Stimulated activated CD4-positive, alpha-beta T cell treated with anti-CD3 and anti-CD28 coated beads, Interleukin-2, amount 100 ng/mL, for 48 hours (primary cell): ENCODE measurements around the gene LY6G6F.

Experiments
- DNase-seq, 2 donors: peaks; one replicate each; pipeline ENCODE4 v3.0.0-alpha.2; 2020

The LY6G6F gene

DNA sequence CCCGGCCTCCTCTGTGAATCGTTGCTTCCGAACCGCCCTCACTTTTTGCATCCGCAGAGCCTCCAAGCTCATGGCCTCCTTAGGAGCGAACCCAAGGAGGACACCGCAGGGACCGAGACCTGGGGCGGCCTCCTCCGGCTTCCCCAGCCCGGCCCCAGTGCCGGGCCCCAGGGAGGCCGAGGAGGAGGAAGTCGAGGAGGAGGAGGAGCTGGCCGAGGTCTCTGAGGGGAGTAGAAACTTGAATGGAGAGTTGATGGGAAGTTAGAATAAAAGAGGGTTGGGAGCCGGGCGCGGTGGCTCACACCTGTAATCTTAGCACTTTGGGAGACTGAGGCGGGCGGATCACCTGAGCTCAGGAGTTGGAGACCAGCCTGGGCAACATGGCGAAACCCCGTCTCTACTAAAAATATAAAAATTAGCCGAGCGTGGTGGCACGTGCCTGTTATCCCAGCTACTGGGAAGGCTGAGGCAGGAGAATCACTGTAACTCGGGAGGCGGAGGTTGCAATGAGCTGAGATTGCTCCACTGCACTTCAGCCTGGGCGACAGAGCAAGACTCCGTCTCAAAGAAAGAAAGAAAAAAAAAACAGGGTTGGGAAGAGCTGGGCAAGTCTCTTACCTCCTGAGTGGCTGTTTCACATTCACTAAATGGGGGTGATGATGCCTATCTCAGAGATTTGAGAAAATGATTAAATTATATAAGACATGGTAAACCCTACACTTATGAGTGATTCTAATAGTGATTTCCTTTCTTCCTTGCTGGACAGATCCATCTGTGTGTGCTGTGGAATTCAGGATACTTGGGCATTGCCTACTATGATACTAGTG lies 33.9 kb downstream of the LY6G6F start:
- DNase-seq = no peak

GRCh38 chr6:31741815-31742214 lies 35.1 kb downstream of the LY6G6F start:
- no peak for DNase-seq

- no peak for DNase-seq
Observed at GRCh38 chr6:31742894-31743293, 36.2 kb downstream of the LY6G6F start.

DNA sequence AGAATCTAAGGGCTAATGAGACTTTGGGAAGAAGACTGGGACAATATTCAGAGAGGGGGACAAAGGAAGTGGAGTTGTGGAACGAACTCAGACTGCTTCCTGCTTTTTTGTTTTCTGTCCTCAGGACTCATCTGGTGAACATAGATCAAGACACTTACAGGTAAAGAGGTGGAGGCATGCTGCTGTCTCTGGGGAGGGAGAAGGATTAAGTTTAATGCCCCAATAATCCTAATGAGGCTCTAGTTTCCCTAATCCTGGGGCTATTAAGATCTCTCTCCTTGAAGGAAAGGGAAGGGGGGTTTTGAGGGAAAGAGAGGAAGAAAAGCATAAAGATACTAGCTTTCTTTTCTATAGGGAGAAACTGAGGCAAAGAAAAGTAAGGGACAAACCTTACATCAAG lies 37.8 kb downstream of the LY6G6F start:
- no peak for DNase-seq

DNA sequence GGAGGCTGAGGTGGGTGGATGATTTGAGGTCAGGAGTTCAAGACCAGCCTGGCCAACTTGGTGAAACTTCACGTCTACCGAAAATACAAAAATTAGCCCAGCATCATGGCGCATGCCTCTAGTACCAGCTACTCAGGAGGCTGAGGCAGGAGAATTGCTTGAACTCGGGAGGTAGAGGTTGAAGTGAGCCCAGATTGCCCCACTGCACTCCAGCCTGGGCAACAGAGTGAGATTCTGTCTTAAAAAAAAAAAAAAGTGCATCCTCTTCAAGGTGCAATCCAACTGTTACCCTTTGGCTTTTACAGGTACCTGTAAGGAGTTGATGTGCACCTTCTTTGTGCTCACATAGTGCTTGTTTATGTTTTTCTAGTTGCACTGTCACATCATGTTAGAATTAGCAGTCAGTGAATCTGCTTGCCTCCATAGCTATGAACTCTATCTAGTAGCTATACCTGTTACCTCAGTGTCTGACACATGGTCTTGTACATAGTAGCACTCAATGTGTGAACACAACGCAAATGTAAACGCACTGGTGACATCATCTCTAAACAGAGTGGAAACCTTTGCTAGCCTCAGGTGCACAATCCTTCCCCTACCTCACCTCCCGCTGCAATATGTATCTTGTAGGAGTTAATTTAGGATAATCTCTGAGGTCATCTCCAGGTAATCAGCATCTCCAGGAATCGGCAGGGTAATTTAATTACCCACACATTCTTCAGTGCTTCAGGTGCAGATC lies 42.8 kb downstream of the LY6G6F start:
- no peak for DNase-seq

- no peak for DNase-seq
Observed at GRCh38 chr6:31750411-31751022, 43.9 kb downstream of the LY6G6F start.

- DNase-seq = no peak
Observed at GRCh38 chr6:31752739-31753319, 46.2 kb downstream of the LY6G6F start.

- no peak for DNase-seq
Observed at GRCh38 chr6:31758281-31758680, 51.6 kb downstream of the LY6G6F start.
